Activated T-cell treated with anti-CD3 and anti-CD28 coated beads for 4 hours (primary cell): ENCODE measurements around the gene NAV2.

Source experiments
- DNase-seq: peaks from one replicate; pipeline ENCODE4 v3.0.0-alpha.2; 2020

NAV2 gene

GRCh38 chr11:19718951-19719350 is 6.3 kb downstream of the NAV2 start:
- no peak for DNase-seq

- no peak for DNase-seq
These were observed 7.3 kb downstream of the NAV2 start for GRCh38 chr11:19719960-19720359.

GRCh38 chr11:19721176-19721575 is 8.5 kb downstream of the NAV2 start:
- no peak for DNase-seq

- no peak for DNase-seq
These were observed 10.1 kb downstream of the NAV2 start for GRCh38 chr11:19722702-19723101.

- no peak for DNase-seq
These were observed 11.1 kb downstream of the NAV2 start for GRCh38 chr11:19723572-19724342.

GRCh38 chr11:19724765-19725164 is 12.1 kb downstream of the NAV2 start:
- DNase-seq, result no peak

- no peak for DNase-seq
These were observed 12.9 kb downstream of the NAV2 start for GRCh38 chr11:19725379-19726079.

GRCh38 chr11:19727246-19727645 is 14.6 kb downstream of the NAV2 start:
- no peak for DNase-seq

- DNase-seq, result no peak
These were observed 15.8 kb downstream of the NAV2 start for GRCh38 chr11:19728436-19728835.

- no peak for DNase-seq
These were observed 16.5 kb downstream of the NAV2 start for GRCh38 chr11:19729141-19729540.

GRCh38 chr11:19730373-19730772 is 17.7 kb downstream of the NAV2 start:
- DNase-seq, result no peak

GRCh38 chr11:19734171-19734570 is 21.5 kb downstream of the NAV2 start:
- DNase-seq, result no peak

- DNase-seq, result no peak
These were observed 22.7 kb downstream of the NAV2 start for GRCh38 chr11:19735157-19735908.

- DNase-seq, result no peak
These were observed 23.4 kb downstream of the NAV2 start for GRCh38 chr11:19735909-19736498.

GRCh38 chr11:19736831-19737230 is 24.2 kb downstream of the NAV2 start:
- no peak for DNase-seq

- no peak for DNase-seq
These were observed 24.9 kb downstream of the NAV2 start for GRCh38 chr11:19737575-19737974.

- no peak for DNase-seq
These were observed 25.5 kb downstream of the NAV2 start for GRCh38 chr11:19738124-19738523.

GRCh38 chr11:19739872-19740271 is 27.2 kb downstream of the NAV2 start:
- DNase-seq, result no peak

- DNase-seq, result no peak
These were observed 27.9 kb downstream of the NAV2 start for GRCh38 chr11:19740586-19740985.

- peak; percentile 51 for DNase-seq
These were observed 30.1 kb downstream of the NAV2 start for GRCh38 chr11:19742588-19743292.

- DNase-seq, result no peak
These were observed 31.0 kb downstream of the NAV2 start for GRCh38 chr11:19743622-19744021.

- no peak for DNase-seq
These were observed 31.5 kb downstream of the NAV2 start for GRCh38 chr11:19744130-19744529.

GRCh38 chr11:19746086-19746485 is 33.4 kb downstream of the NAV2 start:
- no peak for DNase-seq
